Hematopoietic multipotent progenitor cell treated with erythropoietin and hydrocortisone succinate and interleukin-3 and kit ligand, for 4 days (in vitro differentiated cells): Measurements from ENCODE around the gene SLC4A3.
"Not testable (repeated sequence)": the region's sequence is repeated elsewhere in the genome, so short reads cannot be mapped to it uniquely, and the experiment has no call there.

Experiments
- DNase-seq: peaks from one replicate; pipeline ENCODE4 v3.0.0-alpha.2; 2015

SLC4A3 gene

DNA sequence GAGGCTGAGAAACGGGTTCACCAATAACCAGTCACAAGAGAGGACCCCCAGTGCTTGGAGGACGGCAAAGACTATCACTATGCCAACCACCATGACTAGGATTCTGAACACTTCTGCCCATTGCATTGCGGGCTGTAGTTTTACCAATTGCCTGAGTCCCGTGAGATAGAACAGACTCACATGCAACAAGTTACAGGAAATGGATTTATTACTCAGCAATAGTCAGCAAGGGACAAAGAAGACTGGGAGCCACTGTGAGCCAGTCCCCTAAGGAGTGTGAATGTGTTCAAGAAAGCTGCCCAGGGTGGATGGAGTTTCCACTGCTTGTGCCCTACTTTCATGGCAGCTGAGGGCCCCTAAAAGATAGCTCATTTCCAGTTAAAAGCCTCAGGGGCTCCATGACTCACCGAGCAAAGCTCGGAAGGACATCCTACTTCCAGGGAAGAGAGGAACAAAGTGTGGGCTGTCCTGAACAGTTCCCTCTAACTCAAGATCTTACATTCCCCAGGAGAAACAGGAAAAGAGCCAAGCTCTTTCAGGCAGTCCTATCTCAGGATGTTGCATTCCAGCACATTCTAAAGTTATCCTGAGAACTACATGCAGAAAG lies 54.4 kb downstream of the SLC4A3 start:
- no peak for DNase-seq

DNA sequence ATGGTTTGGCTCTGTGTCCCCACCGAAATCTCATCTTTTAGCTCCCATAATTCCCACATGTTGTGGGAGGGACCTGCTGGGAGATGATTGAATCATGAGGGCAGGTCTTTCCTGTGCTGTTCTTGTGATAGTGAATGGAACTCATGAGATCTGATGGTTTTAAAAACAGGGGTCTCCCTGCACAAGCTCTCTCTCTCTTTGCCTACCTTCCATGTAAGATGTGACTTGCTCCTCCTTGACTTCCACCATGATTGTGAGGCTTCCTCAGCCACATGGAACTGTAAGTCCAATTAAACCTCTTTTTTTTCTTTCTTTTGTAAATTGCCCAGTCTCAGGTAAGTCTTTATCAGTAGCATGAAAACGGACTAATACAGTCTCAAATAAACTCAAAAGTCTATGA lies 56.0 kb downstream of the SLC4A3 start:
- not testable (repeated sequence) for DNase-seq

DNA sequence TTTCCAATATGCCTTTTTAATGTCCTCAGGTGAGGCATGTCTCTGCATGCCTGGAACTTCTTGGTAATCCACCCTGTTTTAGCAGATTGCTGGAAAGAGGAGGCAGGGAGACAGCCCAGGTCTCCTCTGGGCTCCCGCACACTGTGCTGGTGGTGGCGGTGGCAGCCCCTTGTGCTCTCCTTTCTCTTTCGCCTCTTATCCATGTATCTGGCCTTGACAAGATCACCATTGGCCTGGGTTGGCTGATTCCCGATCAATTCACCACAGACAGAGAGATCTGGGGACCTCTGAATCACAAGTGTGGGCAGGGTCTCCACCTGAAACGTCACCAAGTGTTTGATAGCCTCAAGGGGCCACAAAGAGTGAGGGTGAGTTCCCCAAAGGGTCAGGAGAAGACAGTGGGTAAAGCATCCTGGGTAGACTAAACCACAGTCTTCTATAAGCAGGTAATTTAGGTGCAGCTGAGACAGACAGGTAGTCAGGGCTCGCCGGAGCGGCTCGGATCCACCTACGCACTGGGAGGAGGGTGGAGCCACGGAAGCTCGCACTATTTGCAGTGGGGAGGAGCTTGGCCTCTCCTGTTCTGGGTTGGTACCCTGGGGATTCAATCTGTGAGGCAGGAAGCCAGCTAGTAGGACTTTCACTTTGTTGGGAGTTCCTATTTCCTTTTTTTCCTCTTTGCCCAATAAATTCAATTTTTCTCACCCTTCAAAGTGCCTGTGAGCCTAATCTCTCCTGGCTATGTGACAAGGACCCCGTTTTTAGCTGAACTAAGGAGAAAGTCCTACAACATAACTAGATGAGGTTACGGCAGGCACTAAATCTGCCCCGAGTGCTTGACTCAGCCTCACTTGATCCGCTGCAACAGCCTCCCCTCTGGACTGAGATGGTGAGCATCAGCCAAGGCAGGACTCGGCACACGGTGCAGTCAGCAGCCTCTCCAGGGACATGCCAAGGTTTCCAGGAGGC lies 57.6 kb downstream of the SLC4A3 start:
- no peak for DNase-seq

- DNase-seq = no peak
Measured at GRCh38 chr2:219687272-219687671, 59.8 kb downstream of the SLC4A3 start.

DNA sequence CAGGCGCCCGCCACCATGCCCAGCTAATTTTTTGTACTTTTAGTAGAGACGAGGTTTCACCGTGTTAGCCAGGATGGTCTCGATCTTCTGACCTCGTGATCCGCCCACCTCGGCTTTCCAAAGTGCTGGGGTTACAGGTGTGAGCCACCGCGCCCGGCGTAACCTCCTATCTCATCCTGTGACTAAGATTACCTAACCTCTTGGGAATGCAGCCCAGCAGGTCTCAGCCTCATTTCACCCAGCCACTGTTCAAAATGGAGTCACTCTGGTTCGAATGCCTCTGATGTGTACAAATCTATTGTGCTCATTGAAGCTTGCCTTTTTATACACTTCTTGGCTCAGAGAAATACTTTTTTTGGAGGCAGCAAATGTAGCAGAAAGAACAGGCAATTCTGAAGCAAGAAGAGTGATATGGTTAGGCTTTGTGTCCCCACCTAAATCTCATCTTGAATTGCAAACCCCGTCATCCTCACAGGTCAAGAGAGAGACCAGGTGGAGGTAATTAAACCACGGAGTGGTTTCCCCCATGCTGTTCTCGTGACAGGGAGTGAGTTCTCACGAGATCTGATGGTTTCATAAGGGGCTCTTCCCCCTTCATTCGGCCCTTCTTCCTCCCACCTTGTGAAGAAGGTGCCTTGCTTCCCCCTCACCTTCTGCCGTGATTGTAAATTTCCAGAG lies 60.6 kb downstream of the SLC4A3 start:
- no peak for DNase-seq

DNA sequence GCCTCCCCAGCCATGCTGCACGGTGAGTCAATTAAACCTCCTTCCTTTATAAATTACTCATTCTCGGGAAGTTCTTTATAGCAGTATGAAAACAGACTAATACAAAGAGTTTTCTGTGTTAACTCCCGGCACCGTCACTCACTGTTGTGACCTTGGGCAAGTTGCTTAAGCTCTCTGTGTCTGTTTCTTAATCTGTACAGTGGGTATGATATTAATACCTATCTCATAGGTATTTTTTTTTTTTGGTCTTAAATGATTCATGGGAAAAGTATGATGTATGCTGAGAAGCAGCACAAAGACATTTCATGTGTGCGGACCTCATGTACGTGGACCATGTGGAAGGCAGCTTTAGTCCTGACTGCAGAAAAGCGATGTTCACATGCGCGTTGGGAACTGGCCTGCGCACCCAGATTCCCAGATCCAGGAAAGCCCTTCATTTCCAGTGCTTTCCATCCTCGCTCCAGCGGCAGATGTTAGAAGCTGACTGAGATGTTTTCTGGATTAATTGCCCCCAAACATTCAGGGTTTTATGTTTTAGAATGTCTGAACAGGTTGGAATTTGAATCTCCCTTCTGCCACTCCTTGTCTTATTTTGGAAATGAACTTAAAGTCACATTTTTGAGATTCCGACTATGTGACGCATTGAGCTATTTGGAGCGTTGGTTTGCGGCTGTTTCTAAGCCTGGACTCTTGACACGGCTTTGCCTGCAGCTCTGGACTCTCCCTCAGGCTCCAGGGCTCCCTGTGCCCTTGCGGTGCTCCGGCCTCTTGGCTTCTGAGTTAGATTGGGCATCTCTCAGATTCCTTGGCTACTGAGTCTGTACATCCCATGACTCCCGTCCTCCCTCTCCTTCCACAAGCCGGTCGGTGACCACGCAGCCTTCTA lies 61.4 kb downstream of the SLC4A3 start:
- DNase-seq = no peak

DNA sequence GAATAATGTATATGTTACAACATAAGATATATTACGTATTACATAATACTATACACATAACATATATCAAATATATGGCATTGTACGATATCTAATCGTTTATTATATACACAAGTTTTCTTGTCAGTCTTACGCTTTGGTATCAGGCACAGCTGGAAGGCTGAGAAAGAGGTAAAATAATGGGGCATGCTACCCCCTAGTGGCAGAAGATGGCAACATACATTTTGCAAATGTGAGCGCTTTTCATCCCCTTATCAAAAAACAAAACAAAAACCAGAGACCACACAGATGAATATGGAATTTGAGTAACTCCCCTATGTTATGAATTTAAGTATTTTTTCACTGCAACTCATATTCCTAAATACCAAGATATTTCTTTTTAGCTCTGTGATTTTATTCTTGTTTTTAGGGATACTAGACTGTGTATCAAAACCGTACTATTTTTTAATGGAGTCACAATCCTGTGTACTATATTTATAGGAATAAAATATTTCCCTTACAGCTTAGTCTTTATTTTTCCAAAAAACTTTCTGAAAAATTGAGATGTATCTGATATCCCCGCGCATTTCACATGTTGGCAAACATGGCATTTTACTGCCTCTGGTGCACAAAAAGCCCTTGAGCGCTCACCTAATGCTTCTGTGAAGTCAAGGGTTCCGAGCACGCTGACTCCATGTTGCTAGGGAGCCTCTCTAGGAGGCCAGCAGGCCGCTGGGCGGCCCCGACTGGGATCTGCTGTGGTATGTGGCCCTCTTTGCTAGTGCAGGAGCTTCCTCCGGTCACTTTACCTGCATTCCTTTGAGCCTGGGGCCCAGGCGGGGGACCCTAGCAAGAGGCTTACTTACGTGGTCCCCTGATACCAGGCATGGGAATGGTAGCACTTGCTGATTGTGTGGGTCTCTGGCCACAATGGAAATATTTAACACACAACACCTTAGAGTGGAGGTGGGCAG lies 62.5 kb downstream of the SLC4A3 start:
- peak; percentile 79 for DNase-seq

GRCh38 chr2:219691571-219691970 lies 64.1 kb downstream of the SLC4A3 start:
- DNase-seq = no peak
